Neural crest cell (in vitro differentiated cells): ENCODE measurements around the gene LEMD1. TPM values are rescaled to one million over a fixed set of nuclear protein-coding genes. Genes with fewer than 3 reads are reported as not detected.

Experiments used
- DNase-seq: peaks from one replicate; pipeline ENCODE4 v3.0.0; 2021; ENCODE audit warnings: low read depth, mixed read lengths, low spot score
- H3K27ac Mint-ChIP-seq: one replicate; pipeline ENCODE4 v1.8.0; 2021; ENCODE audit warnings: mild to moderate bottlenecking, mixed read lengths; ENCODE audit not compliant: unreplicated experiment
- H3K27me3 Mint-ChIP-seq: 2 replicates; pipeline ENCODE4 v1.8.0; 2021; ENCODE audit warnings: low read depth, mild to moderate bottlenecking, mixed read lengths
- H3K36me3 Mint-ChIP-seq: 2 replicates; pipeline ENCODE4 v1.8.0; 2021; ENCODE audit warnings: low read depth, mild to moderate bottlenecking, mixed read lengths
- H3K4me1 Mint-ChIP-seq: 2 replicates; pipeline ENCODE4 v1.8.0; 2021; ENCODE audit warnings: mixed read lengths
- H3K4me3 Mint-ChIP-seq: one replicate; pipeline ENCODE4 v1.8.0; 2021; ENCODE audit warnings: mild to moderate bottlenecking, mixed read lengths
- H3K9me3 Mint-ChIP-seq: 2 replicates; pipeline ENCODE4 v1.8.0; 2021; ENCODE audit warnings: mixed read lengths
- total RNA-seq: library from RNA; stranded (reverse); gene quantifications from 2 replicates; pipeline ENCODE4 v1.2.1, GENCODE V29; 2021
- TF ChIP-seq, protein P1 (sequence below): fragments of 200-600 bp; sonication (generic); conservative IDR thresholded peaks from 2 replicates; pipeline ENCODE4 v1.5.0; 2021; ENCODE audit warnings: antibody characterized with exemption, mild to moderate bottlenecking

The LEMD1 gene
- total RNA-seq, 1 donor from 2014 or later: 10.7 TPM

- Mint-ChIP-seq H3K36me3 (no peaks in the 10 kb centered on the region), H3K27me3 (peaks cover 43% of the 10 kb centered on the region), H3K4me3 (peak overlapping the region; percentile 27), H3K27ac (no peak overlapping the region), H3K4me1 (peaks cover 33% of the 10 kb centered on the region), H3K9me3 (no peaks in the 10 kb centered on the region)
- DNase-seq: no peak
- TF ChIP-seq, protein P1, sequence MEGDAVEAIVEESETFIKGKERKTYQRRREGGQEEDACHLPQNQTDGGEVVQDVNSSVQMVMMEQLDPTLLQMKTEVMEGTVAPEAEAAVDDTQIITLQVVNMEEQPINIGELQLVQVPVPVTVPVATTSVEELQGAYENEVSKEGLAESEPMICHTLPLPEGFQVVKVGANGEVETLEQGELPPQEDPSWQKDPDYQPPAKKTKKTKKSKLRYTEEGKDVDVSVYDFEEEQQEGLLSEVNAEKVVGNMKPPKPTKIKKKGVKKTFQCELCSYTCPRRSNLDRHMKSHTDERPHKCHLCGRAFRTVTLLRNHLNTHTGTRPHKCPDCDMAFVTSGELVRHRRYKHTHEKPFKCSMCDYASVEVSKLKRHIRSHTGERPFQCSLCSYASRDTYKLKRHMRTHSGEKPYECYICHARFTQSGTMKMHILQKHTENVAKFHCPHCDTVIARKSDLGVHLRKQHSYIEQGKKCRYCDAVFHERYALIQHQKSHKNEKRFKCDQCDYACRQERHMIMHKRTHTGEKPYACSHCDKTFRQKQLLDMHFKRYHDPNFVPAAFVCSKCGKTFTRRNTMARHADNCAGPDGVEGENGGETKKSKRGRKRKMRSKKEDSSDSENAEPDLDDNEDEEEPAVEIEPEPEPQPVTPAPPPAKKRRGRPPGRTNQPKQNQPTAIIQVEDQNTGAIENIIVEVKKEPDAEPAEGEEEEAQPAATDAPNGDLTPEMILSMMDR: no peak
Measured at GRCh38 chr1:205345761-205346160, 76.1 kb downstream of the LEMD1 start.

- DNase-seq: no peak
Measured at GRCh38 chr1:205344066-205344928, 77.6 kb downstream of the LEMD1 start.

DNA sequence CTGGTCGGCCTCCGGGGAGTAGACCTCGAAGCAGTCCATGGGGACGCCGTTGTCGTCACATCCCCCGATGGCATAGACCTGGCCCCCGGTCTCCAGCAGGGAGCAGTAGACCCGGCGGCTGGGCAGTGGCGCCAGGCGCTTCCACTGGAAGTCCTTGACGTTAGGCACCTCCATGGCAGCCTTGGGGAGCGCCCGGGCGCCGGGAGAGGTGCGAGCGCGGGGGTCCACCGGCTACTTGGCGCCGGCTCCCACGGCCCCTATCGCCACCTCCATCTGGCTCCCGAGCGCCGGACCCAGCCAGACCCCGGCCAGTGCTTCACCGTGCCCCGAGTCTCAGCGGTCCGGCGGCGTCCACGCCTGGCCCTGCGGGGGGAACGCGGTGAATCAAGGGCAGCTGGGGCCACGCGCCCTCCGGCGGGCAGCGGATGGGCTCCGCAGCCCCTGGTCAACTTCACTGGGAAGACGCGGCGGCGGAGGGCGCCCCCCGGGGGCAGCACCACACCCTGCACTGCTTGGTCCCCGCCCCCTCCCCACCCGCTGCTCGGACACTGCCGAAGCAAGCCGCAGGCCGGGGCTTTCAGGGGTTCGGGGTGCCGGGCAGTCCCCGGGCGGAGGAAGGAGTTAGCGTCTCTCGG lies 78.3 kb downstream of the LEMD1 start:
- Mint-ChIP-seq H3K4me3 (no peak overlapping the region), H3K4me1 (peaks cover 14% of the 10 kb centered on the region), H3K9me3 (no peaks in the 10 kb centered on the region), H3K27me3 (peaks cover 45% of the 10 kb centered on the region), H3K36me3 (peaks cover 4% of the 10 kb centered on the region), H3K27ac (no peak overlapping the region)
- TF ChIP-seq, protein P1: peak; percentile 48
- DNase-seq: peak; percentile 49

More at GRCh38 chr1:205344066-205344928, 77.6 kb downstream of the LEMD1 start:
- H3K4me3 Mint-ChIP-seq: peak overlapping the region; percentile 75
- TF ChIP-seq, protein P1: no peak
- peaks cover 44% of the 10 kb centered on the region for H3K27me3 Mint-ChIP-seq
- H3K9me3 Mint-ChIP-seq: no peaks in the 10 kb centered on the region
- H3K4me1 Mint-ChIP-seq: peaks cover 18% of the 10 kb centered on the region
- peaks cover 4% of the 10 kb centered on the region for H3K36me3 Mint-ChIP-seq
- no peak overlapping the region for H3K27ac Mint-ChIP-seq

- H3K27me3 Mint-ChIP-seq: peaks cover 44% of the 10 kb centered on the region
- DNase-seq: no peak
- no peaks in the 10 kb centered on the region for H3K9me3 Mint-ChIP-seq
- no peak overlapping the region for H3K27ac Mint-ChIP-seq
- TF ChIP-seq, protein P1: no peak
- H3K4me1 Mint-ChIP-seq: peaks cover 14% of the 10 kb centered on the region
- H3K36me3 Mint-ChIP-seq: peaks cover 4% of the 10 kb centered on the region
- H3K4me3 Mint-ChIP-seq: no peak overlapping the region
Measured at GRCh38 chr1:205342986-205343385, 78.9 kb downstream of the LEMD1 start.

DNA sequence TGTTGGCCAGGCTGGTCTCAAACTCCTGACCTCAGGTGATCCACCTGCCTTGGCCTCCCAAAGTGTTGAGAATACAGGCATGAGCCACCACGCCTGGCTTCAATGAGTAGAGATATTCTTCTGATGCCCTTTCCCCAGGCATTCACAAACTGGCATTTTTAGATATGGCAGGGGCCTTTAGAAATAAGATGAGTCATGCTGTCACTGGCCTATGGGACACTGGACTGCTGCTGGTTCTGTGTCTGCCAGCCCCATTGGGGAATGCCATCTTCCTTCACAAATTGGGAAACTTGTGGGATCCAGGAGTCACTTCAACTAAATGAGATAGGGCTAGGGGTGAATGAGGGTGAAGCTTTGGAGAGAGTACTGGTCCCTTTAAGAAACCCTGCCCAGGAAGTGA lies 81.2 kb downstream of the LEMD1 start:
- peaks cover 35% of the 10 kb centered on the region for H3K27me3 Mint-ChIP-seq
- no peak overlapping the region for H3K27ac Mint-ChIP-seq
- H3K36me3 Mint-ChIP-seq: peaks cover 4% of the 10 kb centered on the region
- no peaks in the 10 kb centered on the region for H3K9me3 Mint-ChIP-seq
- no peak for DNase-seq
- H3K4me1 Mint-ChIP-seq: peaks cover 17% of the 10 kb centered on the region
- TF ChIP-seq, protein P1: no peak
- H3K4me3 Mint-ChIP-seq: no peak overlapping the region
